ENCODE measurements around the gene HOXB4. TPM values are rescaled to one million over a fixed set of nuclear protein-coding genes. Genes with fewer than 3 reads are reported as not detected.

Gene HOXB4
- total RNA-seq, 2 donors from 2014 or later = 0.41 to 1.1 TPM

GRCh38 chr17:48528153-48528935 lies 49.8 kb downstream of the HOXB4 start:
- no peak for DNase-seq (ENCODE audit: low spot score)
- no peak overlapping the region for H3K27ac ChIP-seq
- intact Hi-C loops (cut with DNase I) = no loop called here
- H3K4me3 ChIP-seq = no peak overlapping the region
- no peaks in the 10 kb centered on the region for H3K27me3 ChIP-seq (replicated peaks; ENCODE audit: insufficient read depth)
- 75% methylated on average over 7 of the region's 7 CpGs for WGBS
- TF ChIP-seq, protein P1, sequence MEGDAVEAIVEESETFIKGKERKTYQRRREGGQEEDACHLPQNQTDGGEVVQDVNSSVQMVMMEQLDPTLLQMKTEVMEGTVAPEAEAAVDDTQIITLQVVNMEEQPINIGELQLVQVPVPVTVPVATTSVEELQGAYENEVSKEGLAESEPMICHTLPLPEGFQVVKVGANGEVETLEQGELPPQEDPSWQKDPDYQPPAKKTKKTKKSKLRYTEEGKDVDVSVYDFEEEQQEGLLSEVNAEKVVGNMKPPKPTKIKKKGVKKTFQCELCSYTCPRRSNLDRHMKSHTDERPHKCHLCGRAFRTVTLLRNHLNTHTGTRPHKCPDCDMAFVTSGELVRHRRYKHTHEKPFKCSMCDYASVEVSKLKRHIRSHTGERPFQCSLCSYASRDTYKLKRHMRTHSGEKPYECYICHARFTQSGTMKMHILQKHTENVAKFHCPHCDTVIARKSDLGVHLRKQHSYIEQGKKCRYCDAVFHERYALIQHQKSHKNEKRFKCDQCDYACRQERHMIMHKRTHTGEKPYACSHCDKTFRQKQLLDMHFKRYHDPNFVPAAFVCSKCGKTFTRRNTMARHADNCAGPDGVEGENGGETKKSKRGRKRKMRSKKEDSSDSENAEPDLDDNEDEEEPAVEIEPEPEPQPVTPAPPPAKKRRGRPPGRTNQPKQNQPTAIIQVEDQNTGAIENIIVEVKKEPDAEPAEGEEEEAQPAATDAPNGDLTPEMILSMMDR (IDR thresholded peaks at IDR 0.05) = no peak
- TF ChIP-seq POLR2A (IDR thresholded peaks at IDR 0.05) = no peak
- no peak for TF ChIP-seq POLR2AphosphoS5 (IDR thresholded peaks at IDR 0.05)
- H3K36me3 ChIP-seq = no peaks in the 10 kb centered on the region
- no peaks in the 10 kb centered on the region for H3K4me1 ChIP-seq (replicated peaks)
- no peaks in the 10 kb centered on the region for H3K9me3 ChIP-seq

DNA sequence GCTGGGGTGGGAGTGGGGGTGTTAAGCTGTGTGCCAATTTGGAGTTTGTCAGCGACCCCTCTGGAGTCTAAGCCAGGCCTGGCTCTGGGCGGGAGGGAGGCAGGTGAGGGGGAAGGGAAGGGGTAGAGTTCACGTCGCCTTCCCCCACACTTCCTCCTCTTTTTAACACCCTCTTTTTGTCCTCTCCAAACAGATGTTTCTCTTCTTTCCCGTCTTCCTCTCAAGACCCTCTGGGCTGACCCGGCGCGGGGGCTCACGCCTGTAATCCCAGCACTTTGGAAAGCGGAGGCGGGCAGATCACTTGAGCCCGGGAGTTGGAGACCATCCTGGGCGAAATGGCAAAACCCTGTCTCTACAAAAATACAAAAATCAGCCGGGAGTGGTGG lies 50.6 kb downstream of the HOXB4 start:
- Histone ChIP-seq H3K27ac (no peak overlapping the region), H3K27me3 (replicated peaks; ENCODE audit: insufficient read depth) (no peaks in the 10 kb centered on the region), H3K4me3 (no peak overlapping the region), H3K36me3 (no peaks in the 10 kb centered on the region), H3K4me1 (replicated peaks) (no peaks in the 10 kb centered on the region), H3K9me3 (no peaks in the 10 kb centered on the region)
- intact Hi-C loops (cut with DNase I) = no loop called here
- 70% methylated on average over 14 of the region's 14 CpGs for WGBS
- DNase-seq (ENCODE audit: low spot score) = no peak
- TF ChIP-seq POLR2A (IDR thresholded peaks at IDR 0.05) = no peak

GRCh38 chr17:48526608-48527546 lies 51.3 kb downstream of the HOXB4 start:
- TF ChIP-seq, protein P1 (IDR thresholded peaks at IDR 0.05) = no peak
- TF ChIP-seq POLR2AphosphoS5 (IDR thresholded peaks at IDR 0.05) = no peak
- no peak for TF ChIP-seq POLR2A (IDR thresholded peaks at IDR 0.05)
- Histone ChIP-seq H3K4me3 (no peak overlapping the region), H3K9me3 (no peaks in the 10 kb centered on the region), H3K36me3 (no peaks in the 10 kb centered on the region), H3K4me1 (replicated peaks) (no peaks in the 10 kb centered on the region), H3K27ac (no peak overlapping the region), H3K27me3 (replicated peaks; ENCODE audit: insufficient read depth) (no peaks in the 10 kb centered on the region)
- 43% methylated on average over 44 of the region's 59 CpGs for WGBS
- DNase-seq (ENCODE audit: low spot score) = no peak
- intact Hi-C loops (cut with DNase I) = no loop called here

MicroRNAs within 50 kb of the gene (microRNA counts, 767-probe panel; counts per million panel counts)
- 2,273 to 2,894 counts per million in 2 donors for microRNA hsa-miR-10a-5p

Other genes starting within 250 kb of the HOXB4 start
- 1 to 10 TPM; 1.1 to 1.4 TPM for gene SKAP1, start 148.1 kb downstream of the HOXB4 start, total RNA-seq
- not detected for gene HOXB1, start 47.3 kb downstream of the HOXB4 start, total RNA-seq
- gene HOXB2, start 33.2 kb downstream of the HOXB4 start, total RNA-seq = 1 to 10 TPM; 4.1 to 9.5 TPM
- 10 to 100 TPM in 1 of 2 donors, 1 to 10 TPM in 1; 7.8 to 11.4 TPM for gene HOXB3, start 11.9 kb upstream of the HOXB4 start, total RNA-seq
- 1 to 10 TPM in 1 of 2 donors, under 1 TPM in 1; 0.36 to 1.1 TPM for gene HOXB5, start 15.4 kb upstream of the HOXB4 start, total RNA-seq
- gene HOXB6, start 26.6 kb upstream of the HOXB4 start, total RNA-seq = under 1 TPM; 0.27 to 0.40 TPM
- 1 to 10 TPM in 1 of 2 donors, under 1 TPM in 1; 0.73 to 3.4 TPM for gene HOXB7, start 32.7 kb upstream of the HOXB4 start, total RNA-seq
- under 1 TPM; 0.09 to 0.97 TPM for gene HOXB8, start 36.9 kb upstream of the HOXB4 start, total RNA-seq
- gene HOXB9, start 48.0 kb upstream of the HOXB4 start, total RNA-seq = under 1 TPM; 0.09 to 0.68 TPM
- 100 to 1,000 TPM in 1 of 2 donors, 10 to 100 TPM in 1; 56.7 to 243 TPM for gene PRAC1, start 144.2 kb upstream of the HOXB4 start, total RNA-seq
- 100 to 1,000 TPM in 1 of 2 donors, 1 to 10 TPM in 1; 9.6 to 135 TPM for gene PRAC2, start 144.8 kb upstream of the HOXB4 start, total RNA-seq
- 100 to 1,000 TPM in 1 of 2 donors, 10 to 100 TPM in 1; 78.7 to 249 TPM for gene HOXB13, start 150.4 kb upstream of the HOXB4 start, total RNA-seq
- gene TTLL6, start 238.9 kb upstream of the HOXB4 start, total RNA-seq = 1 to 10 TPM in 1 of 2 donors, under 1 TPM in 1; 0.23 to 4.0 TPM

All from prostate gland (tissue), 2 donors.